Activated naive CD4-positive, alpha-beta T cell treated with anti-CD3 and anti-CD28 coated beads, Interleukin-2, amount 50 U/mL, for 16 hours (primary cell): ENCODE measurements around the gene SLC25A21.
"Not testable (repeated sequence)": the region's sequence is repeated elsewhere in the genome, so short reads cannot be mapped to it uniquely, and the experiment has no call there.

ENCODE experiments used
- DNase-seq: peaks from one replicate; pipeline ENCODE4 v3.0.0-alpha.2; 2020

The SLC25A21 gene

GRCh38 chr14:37172024-37172869 lies at the start of gene SLC25A21:
Gene SLC25A21, minus strand, starts transcription at chr14:37172606.
- DNase-seq = no peak

- no peak for DNase-seq
Measured at GRCh38 chr14:37221073-37221472, 48.7 kb upstream of the SLC25A21 start.

GRCh38 chr14:37215345-37215744 lies 42.9 kb upstream of the SLC25A21 start:
- DNase-seq = no peak

DNA sequence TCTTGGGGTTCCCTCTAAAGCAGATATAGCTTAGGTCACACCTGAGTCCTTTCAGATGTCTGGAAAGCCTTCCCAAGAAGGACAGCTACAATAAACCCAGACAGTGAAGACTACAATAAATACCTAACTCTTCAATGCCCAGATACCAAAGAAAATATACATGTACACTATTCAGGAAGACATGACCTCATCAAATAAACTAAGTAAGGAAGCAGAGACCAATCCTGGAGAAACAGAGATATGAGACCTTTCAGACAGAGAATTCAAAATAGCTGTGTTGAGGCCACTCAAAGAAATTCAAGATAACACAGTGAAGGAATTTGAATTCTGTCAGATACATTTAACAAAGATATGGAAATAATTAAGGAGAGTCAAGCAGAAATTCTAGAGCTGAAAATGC lies 40.6 kb upstream of the SLC25A21 start:
- DNase-seq = no peak

- DNase-seq = no peak
Measured at GRCh38 chr14:37210448-37210847, 38.0 kb upstream of the SLC25A21 start.

DNA sequence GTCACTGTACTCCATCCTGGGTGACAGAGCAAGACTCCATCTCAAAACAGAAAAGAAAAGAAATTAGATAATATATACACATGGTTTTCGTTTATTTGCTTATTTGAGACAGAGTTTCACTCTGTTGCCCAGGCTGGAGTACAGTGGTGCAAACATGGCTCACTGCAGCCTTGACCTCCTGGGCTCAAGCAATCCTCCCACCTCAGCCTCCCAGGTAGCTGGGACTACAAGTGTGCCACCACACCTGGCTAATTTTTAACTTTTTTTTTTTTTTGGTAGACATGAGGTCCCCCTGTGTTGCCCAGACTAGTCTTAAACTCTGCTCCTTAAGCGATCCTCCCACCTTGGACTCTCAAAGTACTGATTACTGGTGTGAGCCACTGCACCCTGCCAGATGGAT lies 37.2 kb upstream of the SLC25A21 start:
- DNase-seq = not testable (repeated sequence)

GRCh38 chr14:37205623-37206605 lies 33.5 kb upstream of the SLC25A21 start:
- DNase-seq = not testable (repeated sequence)

GRCh38 chr14:37203423-37203822 lies 31.0 kb upstream of the SLC25A21 start:
- no peak for DNase-seq

- DNase-seq = no peak
Measured at GRCh38 chr14:37202812-37203211, 30.4 kb upstream of the SLC25A21 start.

- DNase-seq = no peak
Measured at GRCh38 chr14:37202265-37202664, 29.9 kb upstream of the SLC25A21 start.

GRCh38 chr14:37201724-37202123 lies 29.3 kb upstream of the SLC25A21 start:
- DNase-seq = no peak

GRCh38 chr14:37198907-37199306 lies 26.5 kb upstream of the SLC25A21 start:
- DNase-seq = no peak

DNA sequence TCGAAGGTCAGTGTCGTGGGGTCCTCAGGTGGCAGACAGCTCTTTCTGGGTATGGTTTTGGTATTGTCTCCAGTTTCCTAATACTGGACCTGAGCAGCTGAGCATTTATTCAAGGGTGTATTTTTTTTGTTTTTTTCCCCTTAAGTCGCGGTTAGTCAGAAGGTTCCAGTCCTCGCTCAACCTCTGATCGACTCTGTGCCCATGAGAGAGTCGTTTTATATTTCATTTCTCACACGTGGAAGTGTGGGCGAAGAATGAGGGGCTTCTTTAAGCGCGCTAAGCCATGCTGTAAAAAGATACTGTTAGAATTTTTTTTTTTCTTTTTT lies 25.8 kb upstream of the SLC25A21 start:
- DNase-seq = no peak

DNA sequence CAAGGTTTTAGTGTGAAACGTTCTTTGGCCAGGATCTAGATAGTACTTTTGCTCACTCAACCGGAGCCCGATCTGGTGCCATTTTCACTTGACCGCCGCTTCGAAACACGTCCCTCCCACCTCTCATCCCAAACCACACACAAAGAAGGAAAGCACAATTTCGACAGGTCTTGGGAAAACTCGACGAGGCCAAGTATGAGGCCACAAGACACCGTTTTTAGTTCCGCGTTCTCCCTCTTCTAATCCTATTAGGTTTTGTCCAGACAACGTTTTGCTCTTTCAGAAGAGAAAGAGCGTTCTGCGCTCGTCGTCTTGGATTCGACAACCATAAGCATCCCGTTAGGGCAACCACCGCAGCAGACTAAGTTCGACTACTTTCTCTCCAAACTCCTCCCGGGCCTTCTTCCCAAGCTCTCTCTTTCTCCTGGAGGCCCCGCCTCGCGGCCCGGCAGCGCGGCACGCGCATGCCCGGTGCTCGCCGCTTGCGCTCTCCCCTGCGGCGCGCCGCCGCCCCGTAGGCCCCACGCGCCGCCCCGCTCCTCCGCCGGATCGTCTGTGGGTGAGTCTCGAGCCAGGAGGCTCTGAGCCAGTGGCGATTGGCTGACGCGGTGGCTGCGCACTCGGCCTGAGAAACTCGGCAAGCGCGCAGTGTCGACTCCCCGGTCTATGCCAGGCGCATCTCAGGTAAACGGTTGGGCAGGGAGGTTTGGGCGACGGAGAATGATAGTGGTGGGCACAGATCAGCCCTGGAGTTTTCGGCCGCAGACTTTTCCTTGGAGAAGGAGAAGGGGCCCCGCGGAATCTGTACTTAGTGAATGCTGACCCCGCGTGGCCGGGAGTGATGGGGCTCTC lies 25.2 kb upstream of the SLC25A21 start, which contains the start of gene MIPOL1:
TSS of gene MIPOL1 (plus strand) at position 517 of the 852 bp plus-strand sequence. CDS start 49,952 bp downstream, outside the sequence.
- no peak for DNase-seq

- DNase-seq = no peak
Measured at GRCh38 chr14:37196604-37197420, 24.4 kb upstream of the SLC25A21 start.

DNA sequence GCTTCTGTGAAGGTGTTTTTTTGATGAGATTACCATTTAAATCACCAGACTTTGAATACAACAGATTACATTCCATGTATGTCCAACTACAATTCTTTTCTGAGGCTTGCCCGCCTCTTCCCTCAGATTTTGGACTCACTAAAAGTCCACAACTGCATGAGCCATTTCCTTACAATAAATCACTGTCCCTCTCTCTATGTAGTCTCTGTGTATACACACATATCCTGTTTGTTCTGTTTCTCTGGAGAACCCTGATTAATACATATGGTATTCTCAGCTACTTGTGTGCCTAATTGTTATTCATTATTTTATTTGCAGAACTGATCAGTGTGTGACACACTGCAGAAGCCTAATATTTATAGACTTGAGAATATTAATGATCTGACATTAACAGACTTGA lies 22.9 kb upstream of the SLC25A21 start:
- DNase-seq = no peak

DNA sequence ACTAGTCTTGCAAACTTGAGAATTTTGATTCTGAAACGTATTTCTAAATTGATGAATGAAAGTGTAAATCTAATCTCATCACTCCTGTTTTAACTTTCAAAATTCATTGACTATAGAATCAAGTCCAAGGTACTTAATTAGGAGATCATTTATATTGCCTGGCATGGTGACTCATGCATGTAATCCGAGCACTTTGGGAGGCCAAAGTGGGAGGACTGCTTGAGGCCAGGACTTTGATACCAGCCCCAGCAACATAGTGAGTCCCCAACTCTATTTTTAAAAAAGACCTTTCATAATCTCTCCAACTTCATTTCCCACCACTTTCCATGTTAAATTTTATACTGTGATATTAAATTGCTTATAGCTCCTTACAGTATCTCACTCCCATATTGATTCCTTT lies 22.3 kb upstream of the SLC25A21 start:
- no peak for DNase-seq

GRCh38 chr14:37189733-37190132 lies 17.3 kb upstream of the SLC25A21 start:
- DNase-seq = not testable (repeated sequence)

GRCh38 chr14:37187840-37188577 lies 15.6 kb upstream of the SLC25A21 start:
- DNase-seq = not testable (repeated sequence)

DNA sequence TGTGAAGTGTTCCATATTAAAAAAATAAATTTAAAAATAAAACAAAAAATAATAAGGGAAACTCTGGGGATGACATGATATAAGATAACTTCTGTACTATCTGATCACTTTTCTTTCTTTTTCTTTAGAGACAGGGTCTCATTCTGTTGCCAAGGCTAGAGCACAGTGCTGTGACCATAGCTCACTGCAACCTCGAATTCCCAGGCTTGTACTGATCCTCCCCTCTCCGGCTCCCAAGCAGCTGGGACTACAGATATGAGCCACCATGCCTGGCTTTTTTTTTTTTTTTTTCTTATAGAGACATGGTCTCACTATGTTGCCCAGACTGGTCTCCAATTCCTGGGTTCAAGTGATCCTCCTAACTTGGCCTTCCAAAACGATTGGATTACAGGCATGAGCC lies 14.9 kb upstream of the SLC25A21 start:
- no peak for DNase-seq

GRCh38 chr14:37186865-37187264 lies 14.5 kb upstream of the SLC25A21 start:
- DNase-seq = no peak
